Keratinocyte (primary cell): ENCODE measurements around the gene ZFP91. TPM values are rescaled to one million over a fixed set of nuclear protein-coding genes. Genes with fewer than 3 reads are reported as not detected.

Experiments
- DNase-seq: peaks from one replicate; pipeline ENCODE4 v3.0.0-alpha.2; 2011; ENCODE audit warnings: low read depth, missing footprints, low spot score
- FAIRE-seq: peaks from 2 replicates; lab custom pipeline; 2011; peaks lifted over from hg19 to GRCh38; lab: Jason Lieb, UNC
- H2AFZ ChIP-seq: 2 replicates; pipeline ENCODE4 v1.6.0; 2012; ENCODE audit warnings: low read length, control low read depth, inconsistent platforms; ENCODE audit not compliant: control insufficient read depth
- H3K27ac ChIP-seq: 2 replicates; pipeline ENCODE4 v1.5.1; 2011; ENCODE audit warnings: low read length; ENCODE audit not compliant: control insufficient read depth, insufficient read depth
- H3K27me3 ChIP-seq: 3 replicates; pipeline ENCODE4 v1.6.0; 2011; ENCODE audit warnings: low read length; ENCODE audit not compliant: control insufficient read depth, insufficient read depth; ENCODE audit errors: extremely low read depth
- H3K36me3 ChIP-seq, 2 experiments: 2 replicates in 1 of 2; 3 replicates in 1 of 2; pipeline ENCODE4 v1.5.1; 2011; ENCODE audit warnings: low read length in 2 of 2, mild to moderate bottlenecking in 1 of 2; ENCODE audit not compliant: control insufficient read depth in 2 of 2, insufficient read depth in 2 of 2; ENCODE audit errors: extremely low read depth in 1 of 2
- H3K4me1 ChIP-seq: 3 replicates; pipeline ENCODE4 v1.5.1; 2011; ENCODE audit warnings: low read length; ENCODE audit not compliant: control insufficient read depth, insufficient read depth; ENCODE audit errors: extremely low read depth
- H3K4me2 ChIP-seq: 3 replicates; pipeline ENCODE4 v1.6.0; 2011; ENCODE audit warnings: low read depth, low read length; ENCODE audit not compliant: control insufficient read depth, insufficient read depth; ENCODE audit errors: extremely low read depth
- H3K4me3 ChIP-seq, 3 experiments: fragments of 200-600 bp in 1 of 3; sonication (generic) in 1 of 3; 2 replicates in 2 of 3; 3 replicates in 1 of 3; pipeline ENCODE4 v1.5.1; 2011 to 2016; ENCODE audit warnings: low read length in 3 of 3, mild to moderate bottlenecking in 3 of 3, control low read depth in 2 of 3, inconsistent platforms in 1 of 3, low read depth in 1 of 3, mixed read lengths in 1 of 3, mixed run types in 1 of 3, moderate library complexity in 1 of 3; ENCODE audit not compliant: control insufficient read depth in 2 of 3, insufficient read depth in 2 of 3; ENCODE audit errors: extremely low read depth in 1 of 3
- H3K79me2 ChIP-seq: 2 replicates; pipeline ENCODE4 v1.6.0; 2012; ENCODE audit warnings: low read length; ENCODE audit not compliant: control insufficient read depth, insufficient read depth
- H3K9ac ChIP-seq: 3 replicates; pipeline ENCODE4 v1.6.0; 2011; ENCODE audit warnings: low read length; ENCODE audit not compliant: control insufficient read depth, insufficient read depth; ENCODE audit errors: extremely low read depth
- H3K9me1 ChIP-seq: 3 replicates; pipeline ENCODE4 v1.6.0; 2011; ENCODE audit warnings: low read length; ENCODE audit not compliant: control insufficient read depth, insufficient read depth; ENCODE audit errors: extremely low read depth
- H3K9me3 ChIP-seq: 2 replicates; pipeline ENCODE4 v1.5.1; 2012; ENCODE audit warnings: low read depth, low read length; ENCODE audit not compliant: control insufficient read depth
- H4K20me1 ChIP-seq: 3 replicates; pipeline ENCODE4 v1.6.0; 2011; ENCODE audit warnings: low read length; ENCODE audit not compliant: control insufficient read depth, insufficient read depth; ENCODE audit errors: extremely low read depth
- EZH2 ChIP-seq: IDR thresholded peaks from one replicate; pipeline ENCODE4 v1.6.1; 2012; ENCODE audit warnings: inconsistent platforms, mild to moderate bottlenecking, low read length, moderate library complexity
- dilution Hi-C: fragments of 300-500 bp; cut with MboI; formaldehyde crosslinking; loops from one replicate; pipeline ENCODE4 v1.7.0; 2020; ENCODE audit warnings: low sequenced_read_pairs; ENCODE audit not compliant: extremely low pct_ligation_motif_present
- polyA plus RNA-seq, 5 experiments: library from polyadenylated mRNA; depleted of rRNA in 3 of 5; stranded (reverse) in 3 of 5; stranded (forward) in 1 of 5; unstranded in 1 of 5; fragments of >200 nt; gene quantifications; 1 replicate in 1 of 5; 2 replicates in 3 of 5; 3 replicates in 1 of 5; pipeline versions ENCODE4 v1.2.1 to v1.2.3, GENCODE V29; 2011 to 2012; ENCODE audit warnings: missing spikeins in 2 of 5, low read depth in 1 of 5, low replicate concordance in 1 of 5
- TF ChIP-seq, protein P1 (sequence below), 3 experiments: IDR thresholded peaks in 1 of 3; conservative IDR thresholded peaks in 1 of 3; optimal IDR thresholded peaks in 1 of 3; 2 replicates in 2 of 3; 3 replicates in 1 of 3; pipeline versions ENCODE3 to v1.5.1; 2011; ENCODE audit warnings: low read length in 3 of 3, mild to moderate bottlenecking in 3 of 3, moderate library complexity in 2 of 3, control low read depth in 1 of 3, inconsistent platforms in 1 of 3; ENCODE audit not compliant: insufficient read depth in 2 of 3; ENCODE audit errors: extremely low read depth in 1 of 3

Gene ZFP91
- polyA plus RNA-seq, 1 donor (not counting 4 experiments of a cell fraction or from before 2014, with no cell fraction given) = 45.6 TPM

DNA sequence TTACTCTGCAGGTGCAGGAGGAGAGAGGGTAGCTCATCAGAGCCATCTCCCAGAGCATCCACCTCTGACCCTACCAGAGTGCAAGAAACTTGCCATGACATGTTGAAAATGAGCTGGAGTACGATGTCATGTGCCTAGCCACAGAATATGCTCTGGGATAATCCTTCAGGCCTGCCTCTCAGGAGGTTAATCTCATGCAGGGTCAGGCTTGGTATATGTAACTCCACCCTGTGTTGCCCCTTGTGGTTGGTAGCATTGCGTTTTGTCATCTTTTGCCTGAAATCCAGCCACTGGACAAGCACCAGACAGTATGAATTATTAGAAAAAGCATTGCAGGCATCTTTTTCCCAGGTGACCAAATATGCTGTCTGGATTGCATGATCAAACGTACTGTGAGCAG is 79.8 kb downstream of the ZFP91 start:
- H3K4me1 ChIP-seq = peaks cover 13% of the 10 kb centered on the region
- no peaks in the 10 kb centered on the region for H4K20me1 ChIP-seq
- no peak overlapping the region for H3K9ac ChIP-seq
- no peaks in the 10 kb centered on the region for H3K36me3 ChIP-seq
- H3K4me3 ChIP-seq = no peak overlapping the region
- no peak overlapping the region for H2AFZ ChIP-seq
- H3K9me3 ChIP-seq = no peaks in the 10 kb centered on the region
- H3K4me2 ChIP-seq = no peak overlapping the region
- FAIRE-seq (peak; percentile 81), DNase-seq (no peak)
- H3K9me1 ChIP-seq = no peaks in the 10 kb centered on the region
- no peaks in the 10 kb centered on the region for H3K27me3 ChIP-seq
- dilution Hi-C loops = no loop called here
- H3K27ac ChIP-seq = peak overlapping the region; percentile 23
- TF ChIP-seq, protein P1, sequence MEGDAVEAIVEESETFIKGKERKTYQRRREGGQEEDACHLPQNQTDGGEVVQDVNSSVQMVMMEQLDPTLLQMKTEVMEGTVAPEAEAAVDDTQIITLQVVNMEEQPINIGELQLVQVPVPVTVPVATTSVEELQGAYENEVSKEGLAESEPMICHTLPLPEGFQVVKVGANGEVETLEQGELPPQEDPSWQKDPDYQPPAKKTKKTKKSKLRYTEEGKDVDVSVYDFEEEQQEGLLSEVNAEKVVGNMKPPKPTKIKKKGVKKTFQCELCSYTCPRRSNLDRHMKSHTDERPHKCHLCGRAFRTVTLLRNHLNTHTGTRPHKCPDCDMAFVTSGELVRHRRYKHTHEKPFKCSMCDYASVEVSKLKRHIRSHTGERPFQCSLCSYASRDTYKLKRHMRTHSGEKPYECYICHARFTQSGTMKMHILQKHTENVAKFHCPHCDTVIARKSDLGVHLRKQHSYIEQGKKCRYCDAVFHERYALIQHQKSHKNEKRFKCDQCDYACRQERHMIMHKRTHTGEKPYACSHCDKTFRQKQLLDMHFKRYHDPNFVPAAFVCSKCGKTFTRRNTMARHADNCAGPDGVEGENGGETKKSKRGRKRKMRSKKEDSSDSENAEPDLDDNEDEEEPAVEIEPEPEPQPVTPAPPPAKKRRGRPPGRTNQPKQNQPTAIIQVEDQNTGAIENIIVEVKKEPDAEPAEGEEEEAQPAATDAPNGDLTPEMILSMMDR (optimal IDR thresholded peaks at IDR 0.05 in 1 of 3, IDR thresholded peaks at IDR 0.05 in 1 of 3, conservative IDR thresholded peaks at IDR 0.05 in 1 of 3; ENCODE audit: extremely low read depth in 1 of 3, insufficient read depth in 2 of 3, low read length in 3 of 3) = no peak
- no peak for TF ChIP-seq EZH2
- no peaks in the 10 kb centered on the region for H3K79me2 ChIP-seq

DNA sequence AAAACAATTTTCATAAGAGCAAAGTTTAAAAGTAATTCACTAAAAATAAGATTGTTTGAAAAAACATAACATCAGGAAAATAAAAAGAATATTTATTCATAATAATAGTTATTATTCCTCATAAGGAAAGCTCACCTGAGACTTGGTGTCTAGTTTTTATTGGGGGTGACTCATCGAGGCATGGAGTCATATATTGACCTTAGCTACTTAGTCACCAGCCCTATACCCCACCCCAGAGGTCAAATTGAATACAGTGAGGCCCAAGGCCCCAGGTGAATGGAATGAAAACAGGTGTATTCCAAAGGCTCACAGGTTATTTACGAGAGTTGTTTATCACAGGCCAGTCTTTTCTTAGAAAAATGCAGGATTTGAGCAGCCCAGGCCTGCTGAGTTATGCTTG is 80.5 kb downstream of the ZFP91 start:
- Histone ChIP-seq H3K36me3 (no peaks in the 10 kb centered on the region), H3K4me1 (peaks cover 13% of the 10 kb centered on the region), H3K9me3 (no peaks in the 10 kb centered on the region), H4K20me1 (no peaks in the 10 kb centered on the region), H3K79me2 (no peaks in the 10 kb centered on the region), H3K9me1 (no peaks in the 10 kb centered on the region), H2AFZ (no peak overlapping the region), H3K27me3 (no peaks in the 10 kb centered on the region), H3K27ac (peak overlapping the region; percentile 23), H3K4me3 (no peak overlapping the region), H3K9ac (no peak overlapping the region), H3K4me2 (no peak overlapping the region)
- peak; percentile 13 for FAIRE-seq
- dilution Hi-C loops = no loop called here
- no peak for DNase-seq
- TF ChIP-seq, protein P1 (optimal IDR thresholded peaks at IDR 0.05 in 1 of 3, IDR thresholded peaks at IDR 0.05 in 1 of 3, conservative IDR thresholded peaks at IDR 0.05 in 1 of 3; ENCODE audit: extremely low read depth in 1 of 3, insufficient read depth in 2 of 3, low read length in 3 of 3) = no peak
- TF ChIP-seq EZH2 = no peak
